Testis (tissue), 3 donors: ENCODE data around the gene RAB33B. TPM values are rescaled to one million over a fixed set of nuclear protein-coding genes. Genes with fewer than 3 reads are reported as not detected.
"Not testable (repeated sequence)": the region's sequence is repeated elsewhere in the genome, so short reads cannot be mapped to it uniquely, and the experiment has no call there.

Source experiments
- DNase-seq: peaks from one replicate; pipeline ENCODE4 v3.0.0-alpha.2; 2019
- H3K27ac ChIP-seq, 2 donors: fragments of 200-600 bp; sonication (generic); one replicate each; pipeline ENCODE4 v1.5.1; 2019
- H3K27me3 ChIP-seq: fragments of 200-600 bp; sonication (generic); one replicate; pipeline ENCODE4 v1.5.1; 2019
- H3K36me3 ChIP-seq: fragments of 200-600 bp; sonication (generic); one replicate; pipeline ENCODE4 v1.5.1; 2017; ENCODE audit warnings: low read depth; ENCODE audit errors: missing control alignments
- H3K4me1 ChIP-seq: fragments of 200-600 bp; sonication (generic); one replicate; pipeline ENCODE4 v1.5.1; 2019
- H3K4me3 ChIP-seq, 2 donors: fragments of 200-600 bp; sonication (generic); one replicate each; pipeline ENCODE4 v1.5.1; 2017 to 2019
- H3K9me3 ChIP-seq: fragments of 200-600 bp; sonication (generic); one replicate; pipeline ENCODE4 v1.5.1; 2017
- CTCF ChIP-seq, 3 experiments: fragments of 450-650 bp in 2 of 3; fragments of 200-600 bp in 1 of 3; sonication (generic) in 1 of 3; IDR thresholded peaks; one replicate each; pipeline ENCODE4 v1.5.1; 2016 to 2019; ENCODE audit warnings: antibody characterized with exemption in 3 of 3, mild to moderate bottlenecking in 2 of 3, moderate library complexity in 1 of 3
- POLR2A ChIP-seq: fragments of 450-650 bp; IDR thresholded peaks from one replicate; pipeline ENCODE4 v1.6.1; 2017; ENCODE audit warnings: antibody characterized with exemption, mild to moderate bottlenecking, moderate library complexity
- WGBS, 2 donors: methylation state at CpG; one replicate each; pipeline ENCODE4 v1.1.5; 2018; 5-methylcytosine and 5-hydroxymethylcytosine counted together
- intact Hi-C: fragments of 100-400 bp; cut with DNase I; formaldehyde crosslinking; loops from one replicate; pipeline ENCODE4 v1.15.1; 2023; ENCODE audit warnings: low total_unique reads
- polyA plus RNA-seq: library from polyadenylated mRNA; stranded (reverse); fragments of 350-450 nt; fragmentation: Illumina TruSeq; extraction: RNeasy Lipid Tissue Mini Kit (QIAGEN cat#74804); gene quantifications from one replicate; pipeline ENCODE4 v1.2.3, GENCODE V29; 2014; ENCODE audit warnings: low read depth, low replicate concordance; ENCODE audit not compliant: insufficient read depth
- total RNA-seq, 2 donors: library from RNA; depleted of rRNA; stranded (reverse); fragments of >200 nt; gene quantifications; one replicate each; pipeline ENCODE4 v1.2.3, GENCODE V29; 2016

RAB33B gene
- total and polyA plus RNA-seq, 3 donors from 2014 or later, result 8.8 to 12.1 (median 10.9) TPM

DNA sequence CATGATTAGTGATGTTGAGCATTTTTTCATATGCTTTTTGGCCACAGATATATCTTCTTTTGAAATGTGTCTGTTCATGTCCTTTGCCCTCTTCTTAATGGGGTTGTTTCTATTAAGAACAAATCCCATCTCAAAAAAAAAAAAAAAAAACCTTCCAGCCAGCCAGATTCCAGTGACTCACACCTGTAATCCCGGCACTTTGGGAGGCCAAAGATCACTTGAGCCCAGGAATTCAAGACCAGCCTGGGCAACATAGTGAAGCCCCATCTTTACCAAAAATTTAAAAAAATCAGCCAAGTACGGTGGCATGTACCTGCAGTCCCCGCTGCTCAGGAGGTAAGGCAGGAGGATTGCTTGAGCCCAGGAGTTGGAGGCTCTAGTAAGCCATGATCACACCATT, 5.1 kb downstream of the RAB33B start:
- DNase-seq, result no peak
- H3K27ac ChIP-seq, result no peak overlapping the region
- no peak overlapping the region for H3K4me3 ChIP-seq
- intact Hi-C loops, result loop anchor here (10.0 kb wide), 1 partner anchor 164 kb away; no protein-coding TSS in a partner anchor
- no peaks in the 10 kb centered on the region for H3K9me3 ChIP-seq
- no peaks in the 10 kb centered on the region for H3K36me3 ChIP-seq
- no peaks in the 10 kb centered on the region for H3K27me3 ChIP-seq
- peaks cover 16% of the 10 kb centered on the region for H3K4me1 ChIP-seq
- WGBS, 2 donors, result 90 to 93% methylated on average over 3 of the region's 3 CpGs
- no peak for TF ChIP-seq CTCF (IDR thresholded peaks at IDR 0.05)

- DNase-seq, result no peak
- WGBS, 2 donors, result 89 to 99% methylated on average over 3 of the region's 3 CpGs
- no peaks in the 10 kb centered on the region for H3K9me3 ChIP-seq
- no peak overlapping the region for H3K4me3 ChIP-seq
- H3K27ac ChIP-seq, result no peak overlapping the region
- intact Hi-C loops, result no loop called here
- TF ChIP-seq POLR2A, result no peak
- TF ChIP-seq CTCF (IDR thresholded peaks at IDR 0.05), result no peak
- peaks cover 10% of the 10 kb centered on the region for H3K4me1 ChIP-seq
- H3K36me3 ChIP-seq, result no peaks in the 10 kb centered on the region
- no peaks in the 10 kb centered on the region for H3K27me3 ChIP-seq
Measured at GRCh38 chr4:139460565-139460964, 6.6 kb downstream of the RAB33B start.

DNA sequence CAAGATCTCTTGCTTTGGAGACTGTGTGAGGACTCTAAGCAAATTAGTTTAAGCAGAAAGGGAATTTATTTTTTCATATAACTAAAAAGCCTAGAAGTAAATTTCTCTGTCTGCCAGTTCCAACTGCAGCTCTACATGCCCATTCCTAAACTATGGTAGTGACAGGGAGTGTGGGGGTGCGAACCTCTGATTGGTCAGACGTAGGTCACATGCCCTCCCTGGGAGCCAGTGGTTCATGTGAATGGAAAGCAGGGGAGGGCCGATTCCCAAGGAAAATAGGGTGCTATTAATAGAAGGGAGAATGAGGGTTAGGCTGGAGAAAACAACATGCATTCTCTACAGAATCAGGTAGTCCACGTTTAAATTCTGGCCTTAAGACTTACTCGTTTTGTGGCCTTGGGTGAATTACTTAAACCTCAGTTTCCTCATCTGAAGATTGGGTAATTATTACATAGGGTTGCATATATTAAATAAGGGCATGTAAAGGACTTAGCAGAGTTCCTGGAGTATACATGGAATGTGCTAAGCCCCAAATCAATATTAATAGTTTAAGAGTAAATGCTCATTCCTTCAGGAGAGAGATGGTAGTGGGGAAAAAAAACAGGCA, 7.2 kb downstream of the RAB33B start:
- H3K4me3 ChIP-seq, result no peak overlapping the region
- intact Hi-C loops, result no loop called here
- H3K27ac ChIP-seq, result no peak overlapping the region
- H3K4me1 ChIP-seq, result peaks cover 4% of the 10 kb centered on the region
- H3K36me3 ChIP-seq, result no peaks in the 10 kb centered on the region
- no peaks in the 10 kb centered on the region for H3K27me3 ChIP-seq
- 73 to 78% methylated on average over 5 of the region's 5 CpGs for WGBS, 2 donors
- H3K9me3 ChIP-seq, result no peaks in the 10 kb centered on the region
- DNase-seq, result no peak
- TF ChIP-seq CTCF (IDR thresholded peaks at IDR 0.05) (no peak), POLR2A (no peak)

DNA sequence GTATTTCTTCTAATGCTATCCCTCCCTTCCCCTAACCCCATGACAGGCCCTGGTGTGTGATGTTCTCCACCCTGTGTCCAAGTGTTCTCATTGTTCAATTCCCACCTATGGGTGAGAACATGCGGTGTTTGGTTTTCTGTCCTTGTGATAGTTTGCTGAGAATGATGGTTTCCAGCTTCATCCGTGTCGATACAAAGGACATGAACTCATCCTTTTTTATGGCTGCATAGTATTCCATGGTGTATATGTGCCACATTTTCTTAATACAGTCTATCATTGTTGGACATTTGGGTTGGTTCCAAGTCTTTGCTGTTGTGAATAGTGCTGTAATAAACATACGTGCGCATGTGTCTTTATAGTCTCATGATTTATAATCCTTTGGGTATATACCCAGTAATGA, 10.6 kb downstream of the RAB33B start:
- intact Hi-C loops, result not testable (repeated sequence)

DNA sequence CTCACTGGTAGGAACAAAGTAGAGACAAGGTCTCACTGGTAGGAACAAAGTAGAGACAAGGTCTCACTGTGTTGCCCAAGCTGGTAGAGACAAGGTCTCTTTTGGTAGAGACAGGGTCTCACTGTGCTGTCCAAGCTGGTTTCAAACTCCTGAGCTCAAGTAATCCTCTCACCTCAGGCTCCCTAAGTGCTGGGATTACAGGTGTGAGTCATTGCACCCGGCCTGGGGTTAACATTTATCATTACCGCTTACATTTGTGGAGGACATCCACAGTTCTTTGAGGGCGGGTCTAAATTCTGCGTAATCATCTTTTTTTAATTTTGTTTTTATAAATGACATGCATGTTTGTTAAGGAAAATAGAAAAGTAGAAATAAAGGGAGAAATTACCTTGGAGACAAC, 12.0 kb downstream of the RAB33B start:
- Histone ChIP-seq H3K27me3 (no peaks in the 10 kb centered on the region), H3K4me1 (no peaks in the 10 kb centered on the region), H3K4me3 (no peak overlapping the region), H3K36me3 (no peaks in the 10 kb centered on the region), H3K27ac (no peak overlapping the region), H3K9me3 (no peaks in the 10 kb centered on the region)
- TF ChIP-seq POLR2A (no peak), CTCF (IDR thresholded peaks at IDR 0.05) (no peak)
- intact Hi-C loops, result no loop called here
- DNase-seq, result no peak
- 84 to 93% methylated on average over 4 of the region's 4 CpGs for WGBS, 2 donors

More for the DNA sequence above, 10.6 kb downstream of the RAB33B start:
- not testable (repeated sequence) for H3K4me1 ChIP-seq, DNase-seq, H3K36me3 ChIP-seq, H3K4me3 ChIP-seq, H3K27ac ChIP-seq, H3K9me3 ChIP-seq, H3K27me3 ChIP-seq
- 94 to 98% methylated on average over 5 of the region's 5 CpGs for WGBS, 2 donors

DNA sequence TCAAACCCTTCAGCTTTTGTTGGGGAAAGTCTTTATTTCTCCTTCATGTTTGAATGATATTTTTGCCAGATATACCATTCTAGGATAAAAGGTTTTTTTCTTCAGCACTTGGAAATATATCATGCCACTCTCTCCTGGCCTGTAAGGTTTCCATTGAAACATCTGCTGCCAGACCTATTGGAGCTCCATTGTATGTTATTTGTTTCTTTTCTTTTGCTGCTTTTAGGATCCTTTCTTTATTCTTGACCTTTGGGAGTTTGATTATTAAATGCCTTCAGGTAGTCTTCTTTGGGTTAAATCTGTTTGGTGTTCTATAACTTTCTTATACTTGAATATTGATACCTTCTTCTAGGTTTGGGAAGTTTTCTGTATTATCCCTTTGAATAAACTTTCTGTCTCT, 14.8 kb downstream of the RAB33B start:
- H3K4me3 ChIP-seq, DNase-seq, H3K27ac ChIP-seq, H3K36me3 ChIP-seq, H3K4me1 ChIP-seq, H3K9me3 ChIP-seq, intact Hi-C loops, H3K27me3 ChIP-seq: not testable (repeated sequence)
